Stimulated activated CD4-positive, alpha-beta T cell treated with anti-CD3 and anti-CD28 coated beads, Interleukin-2, amount 100 ng/mL, for 4 hours (primary cell): ENCODE measurements around the gene AP5B1.

ENCODE experiments used
- DNase-seq: peaks from one replicate; pipeline ENCODE4 v3.0.0-alpha.2; 2020; ENCODE audit warnings: low read depth

Gene AP5B1, protein sequence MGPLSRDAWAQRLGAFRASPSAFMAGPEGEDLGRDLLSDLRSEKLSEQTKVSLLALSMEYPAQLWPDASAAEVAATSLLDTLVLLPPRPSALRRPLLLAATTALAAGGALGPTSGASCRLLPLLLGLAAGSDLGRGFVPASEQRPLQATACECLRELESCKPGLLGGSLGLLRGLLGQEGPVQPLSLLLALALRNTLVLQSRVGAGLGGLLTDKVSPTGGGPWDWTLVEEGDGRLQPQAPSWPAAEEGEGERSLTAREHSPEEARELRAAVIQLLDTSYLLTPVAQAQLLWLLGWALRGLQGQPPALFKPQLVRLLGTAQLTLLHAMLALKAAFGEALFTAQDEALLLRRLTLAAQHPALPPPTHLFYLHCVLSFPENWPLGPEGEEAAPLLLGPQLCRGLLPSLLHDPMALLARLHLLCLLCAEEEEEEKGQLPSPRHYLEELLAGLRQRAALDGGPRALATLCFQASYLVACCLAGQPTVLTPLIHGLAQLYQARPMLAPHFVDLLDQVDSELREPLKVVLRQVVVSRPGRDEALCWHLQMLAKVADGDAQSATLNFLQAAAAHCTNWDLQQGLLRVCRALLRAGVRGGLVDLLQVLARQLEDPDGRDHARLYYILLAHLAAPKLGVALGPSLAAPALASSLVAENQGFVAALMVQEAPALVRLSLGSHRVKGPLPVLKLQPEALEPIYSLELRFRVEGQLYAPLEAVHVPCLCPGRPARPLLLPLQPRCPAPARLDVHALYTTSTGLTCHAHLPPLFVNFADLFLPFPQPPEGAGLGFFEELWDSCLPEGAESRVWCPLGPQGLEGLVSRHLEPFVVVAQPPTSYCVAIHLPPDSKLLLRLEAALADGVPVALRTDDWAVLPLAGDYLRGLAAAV

DNA sequence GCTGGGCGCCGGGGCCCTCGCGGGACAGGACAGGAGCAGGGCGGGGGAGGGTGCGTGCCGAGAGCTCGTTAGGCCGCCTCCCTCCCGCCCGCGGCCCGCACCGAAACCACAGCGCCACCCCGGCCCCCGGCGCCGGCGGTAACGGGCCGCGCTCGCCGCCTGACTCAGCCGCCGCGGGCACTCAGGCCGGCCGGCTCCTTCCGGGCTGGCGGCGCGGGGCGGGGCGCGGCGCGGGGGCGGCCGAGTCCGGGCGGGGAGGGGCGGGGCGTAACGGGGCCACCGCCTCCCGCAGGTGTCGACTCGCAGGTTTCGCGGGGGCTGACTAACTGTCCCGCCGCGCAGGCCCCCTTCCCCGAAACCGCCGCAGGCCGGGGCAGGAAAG is at the start of gene AP5B1:
Gene AP5B1, minus strand, starts transcription at position 207 of the 382 bp plus-strand sequence. CDS start 385 bp downstream, outside the sequence.
- peak; percentile 66 for DNase-seq

DNA sequence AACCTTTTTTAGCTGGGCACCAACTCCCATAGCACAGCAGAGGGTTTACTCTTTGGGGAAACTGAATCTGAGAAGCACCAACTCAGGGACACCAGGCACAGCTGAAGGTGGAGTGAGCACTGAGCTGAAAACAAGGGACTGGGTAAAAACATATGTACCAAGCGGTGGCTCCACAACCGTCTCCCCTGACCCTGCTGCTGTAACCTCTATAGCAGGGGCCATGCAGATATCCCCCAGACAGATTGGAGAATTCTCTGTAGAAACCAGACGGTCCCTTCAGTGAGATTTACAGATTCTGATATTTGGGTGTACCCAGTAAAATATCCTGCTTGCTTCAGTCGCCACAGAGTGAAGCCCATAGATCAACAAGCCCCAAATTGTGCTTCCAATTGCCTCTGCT is 48.7 kb upstream of the AP5B1 start:
- DNase-seq = no peak

DNA sequence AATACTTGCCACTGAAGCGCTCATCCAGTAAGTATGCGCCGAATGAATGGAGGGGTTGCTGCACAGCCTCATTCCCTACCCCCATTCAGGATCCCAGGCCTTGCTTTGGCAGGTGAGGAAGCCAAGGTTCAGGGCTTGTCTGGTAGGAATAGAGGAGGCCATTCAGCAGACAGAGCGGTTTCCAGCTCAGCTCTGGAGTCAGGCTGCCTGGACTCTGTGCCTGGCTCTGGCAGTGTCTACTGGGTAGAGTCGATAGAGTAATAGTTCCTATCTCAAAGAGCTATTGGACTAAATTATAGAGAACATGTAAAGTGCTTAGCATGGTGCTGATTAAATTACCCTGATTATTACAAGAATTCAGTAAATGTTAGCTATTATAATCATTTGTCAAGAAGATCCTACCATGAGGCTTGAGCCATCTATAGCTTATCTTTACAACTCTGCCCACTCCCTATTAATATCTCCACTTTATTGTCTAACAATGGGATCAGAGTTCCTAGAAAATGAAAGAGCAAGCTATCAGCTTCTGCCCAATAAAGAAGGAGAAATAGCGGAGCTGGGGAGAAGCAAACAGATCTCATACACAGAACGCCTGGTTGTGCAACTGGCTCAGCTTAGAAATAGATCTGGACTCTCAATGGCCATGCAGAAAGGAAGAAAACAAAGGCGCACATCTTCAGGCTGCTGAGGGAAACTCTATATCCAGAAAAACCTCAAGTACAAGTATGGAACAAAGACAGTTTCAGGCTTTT is 46.4 kb upstream of the AP5B1 start:
- no peak for DNase-seq

DNA sequence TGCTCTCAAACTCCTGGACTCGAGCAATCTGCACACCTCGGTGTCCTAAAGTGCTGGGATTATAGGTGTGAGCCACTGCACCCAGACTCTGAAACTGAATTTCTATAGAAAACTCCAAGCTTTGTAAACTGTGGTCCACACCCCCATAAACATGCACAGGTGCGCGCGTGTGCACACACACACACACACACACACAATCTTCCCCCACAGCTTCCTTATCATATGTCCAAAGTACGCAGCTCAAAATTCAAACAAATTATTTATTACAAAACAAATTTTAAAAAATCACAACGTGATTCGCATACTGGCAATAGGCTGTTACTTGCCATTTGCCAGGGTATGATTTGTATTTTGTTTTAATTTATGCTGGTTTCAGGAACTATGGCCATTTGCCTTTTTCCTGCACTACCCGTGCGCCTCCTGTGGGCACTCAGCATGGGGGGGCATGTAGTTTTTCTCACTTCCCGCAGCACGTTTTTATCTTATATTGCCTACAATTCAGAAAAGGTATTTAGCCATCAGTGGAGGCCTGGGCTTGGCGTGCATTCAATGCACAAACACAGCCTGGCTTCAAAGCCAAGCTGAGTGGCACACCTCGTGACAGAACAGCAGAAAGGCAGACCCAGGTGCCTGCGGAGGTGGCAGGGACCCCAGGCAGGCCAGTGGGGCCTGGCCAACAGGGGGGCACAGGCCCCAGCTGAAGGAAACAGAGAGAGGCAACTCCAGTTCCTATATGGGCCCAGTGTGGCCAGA is 42.2 kb upstream of the AP5B1 start:
- no peak for DNase-seq

DNA sequence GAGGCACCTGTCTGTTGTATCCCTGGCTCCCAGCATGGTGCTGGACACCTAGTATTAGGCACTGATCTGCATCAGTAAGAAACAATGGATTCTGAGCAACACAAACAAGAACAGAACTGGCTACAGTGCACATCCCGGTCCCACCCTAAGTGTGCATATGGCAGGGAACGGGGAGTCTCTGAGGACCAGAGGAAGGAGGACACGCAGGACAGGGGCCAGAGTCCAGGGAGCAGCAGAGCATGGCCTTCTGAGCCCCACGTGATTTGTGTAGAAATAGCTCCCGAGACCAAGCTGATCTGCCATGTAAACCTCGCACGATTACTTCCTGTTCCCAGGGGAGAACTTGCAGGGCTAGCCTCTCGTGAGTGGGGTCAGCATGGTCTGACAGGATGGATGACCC is 40.3 kb upstream of the AP5B1 start:
- DNase-seq = no peak

DNA sequence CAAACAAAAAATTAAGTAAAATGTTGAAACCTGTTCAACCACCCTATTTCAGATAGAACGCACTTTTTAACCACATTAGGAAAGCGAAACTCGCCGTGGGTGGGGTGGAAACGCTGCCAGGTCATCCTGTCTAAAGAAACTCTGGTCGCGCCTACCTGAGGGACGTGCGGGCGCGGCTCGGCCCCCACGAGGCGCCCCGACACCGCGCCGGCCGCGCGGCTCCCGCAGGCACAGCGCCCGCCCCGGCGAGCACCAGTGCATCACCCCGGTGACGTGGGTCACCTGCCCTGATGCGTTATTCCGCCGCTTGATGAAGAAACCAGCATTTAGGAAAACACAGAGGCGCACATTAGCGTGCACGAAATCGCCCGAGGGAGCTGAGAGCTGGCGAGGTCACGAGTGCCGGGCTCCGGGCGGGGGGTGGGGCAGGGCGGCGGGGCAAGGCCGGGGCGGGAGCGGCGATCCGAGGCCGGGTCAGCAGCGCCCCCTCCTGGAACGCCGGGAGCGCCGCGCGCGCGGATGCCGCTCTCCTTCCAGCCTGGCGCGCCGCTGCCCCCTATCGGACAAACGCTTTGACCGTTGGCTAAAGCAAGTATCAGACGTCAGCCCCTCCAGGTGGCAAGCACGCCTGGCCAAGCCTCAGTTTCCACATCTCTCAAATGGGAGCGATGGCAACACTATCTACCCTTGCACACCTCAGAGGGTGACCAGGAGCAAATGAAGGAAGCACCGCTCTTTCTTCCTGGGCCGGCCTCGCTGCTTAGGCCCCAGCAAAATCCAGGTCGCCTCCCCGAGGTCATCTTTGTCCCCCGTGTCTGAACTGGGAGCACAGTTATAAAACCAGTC is 37.3 kb upstream of the AP5B1 start:
- peak; percentile 87 for DNase-seq

DNA sequence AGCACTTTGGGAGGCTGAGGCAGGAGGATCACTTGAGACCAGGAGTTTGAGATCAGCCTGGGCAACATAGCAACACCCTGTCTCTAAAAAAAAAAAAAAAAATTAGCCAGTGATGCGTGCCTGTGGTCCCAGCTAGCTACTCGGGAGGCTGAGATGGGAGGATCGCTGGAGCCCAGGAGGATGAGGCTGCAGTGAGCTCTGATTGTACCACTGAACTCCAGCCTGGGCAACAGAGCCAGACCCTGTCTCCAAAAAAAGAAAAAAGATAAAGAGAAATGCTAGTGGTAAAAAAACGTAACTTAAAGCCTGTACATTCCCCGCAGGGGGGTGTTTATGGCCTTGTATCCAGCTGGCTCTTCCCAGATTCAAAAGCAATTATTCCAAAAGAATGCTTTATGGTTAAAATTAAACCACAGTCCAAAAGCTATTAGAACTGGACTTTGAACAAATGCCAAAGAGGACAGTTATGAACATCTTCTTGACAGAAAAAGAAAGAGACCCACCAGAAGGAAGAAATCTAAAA is 36.6 kb upstream of the AP5B1 start:
- no peak for DNase-seq

DNA sequence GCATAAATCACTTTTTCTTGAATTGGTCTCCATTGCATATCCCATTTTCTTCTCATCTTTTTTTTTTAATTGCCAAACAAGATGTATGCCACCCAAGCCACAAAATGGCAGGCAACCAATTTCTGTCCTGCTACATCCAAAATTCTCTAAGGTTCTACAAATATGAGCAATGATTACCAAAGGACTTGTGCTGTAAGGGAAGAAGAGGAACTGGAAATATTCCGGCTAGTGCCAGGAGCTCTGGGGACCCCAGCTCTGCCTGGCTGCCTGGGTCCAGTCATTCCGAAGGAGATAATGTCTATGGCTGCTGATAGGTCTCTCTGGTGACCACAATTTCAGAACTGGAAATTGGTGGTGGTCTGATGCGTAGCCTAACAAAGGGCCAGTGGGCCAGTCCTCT is 35.9 kb upstream of the AP5B1 start:
- DNase-seq = no peak

DNA sequence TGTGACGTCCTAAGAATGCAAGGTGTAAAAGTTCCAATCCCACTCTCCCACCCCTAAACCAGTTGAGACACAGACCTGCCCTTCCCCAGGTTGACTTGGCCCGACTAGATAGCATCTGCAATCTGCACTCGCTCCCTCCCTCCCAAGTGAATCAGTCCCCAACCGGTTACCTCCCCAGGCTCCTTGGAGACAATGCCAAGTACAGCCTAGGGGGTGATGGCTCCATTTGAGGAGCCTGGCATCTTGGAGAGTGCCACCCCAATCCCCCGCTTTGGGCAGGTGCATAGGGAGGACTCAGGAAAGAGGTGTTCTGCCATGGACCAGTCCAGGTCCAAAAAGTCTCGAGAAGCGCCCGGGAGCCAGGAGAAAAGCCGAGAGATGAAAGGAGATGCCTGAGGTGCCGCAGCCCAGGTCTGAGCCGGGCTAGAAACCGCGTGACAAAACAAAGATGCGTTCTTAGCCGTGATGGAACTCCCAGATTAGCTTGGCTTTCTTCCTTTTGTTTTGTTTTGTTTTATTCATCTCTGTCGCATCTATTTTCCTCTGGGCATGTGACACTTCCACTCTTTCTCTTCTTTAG is 34.3 kb upstream of the AP5B1 start:
- no peak for DNase-seq

DNA sequence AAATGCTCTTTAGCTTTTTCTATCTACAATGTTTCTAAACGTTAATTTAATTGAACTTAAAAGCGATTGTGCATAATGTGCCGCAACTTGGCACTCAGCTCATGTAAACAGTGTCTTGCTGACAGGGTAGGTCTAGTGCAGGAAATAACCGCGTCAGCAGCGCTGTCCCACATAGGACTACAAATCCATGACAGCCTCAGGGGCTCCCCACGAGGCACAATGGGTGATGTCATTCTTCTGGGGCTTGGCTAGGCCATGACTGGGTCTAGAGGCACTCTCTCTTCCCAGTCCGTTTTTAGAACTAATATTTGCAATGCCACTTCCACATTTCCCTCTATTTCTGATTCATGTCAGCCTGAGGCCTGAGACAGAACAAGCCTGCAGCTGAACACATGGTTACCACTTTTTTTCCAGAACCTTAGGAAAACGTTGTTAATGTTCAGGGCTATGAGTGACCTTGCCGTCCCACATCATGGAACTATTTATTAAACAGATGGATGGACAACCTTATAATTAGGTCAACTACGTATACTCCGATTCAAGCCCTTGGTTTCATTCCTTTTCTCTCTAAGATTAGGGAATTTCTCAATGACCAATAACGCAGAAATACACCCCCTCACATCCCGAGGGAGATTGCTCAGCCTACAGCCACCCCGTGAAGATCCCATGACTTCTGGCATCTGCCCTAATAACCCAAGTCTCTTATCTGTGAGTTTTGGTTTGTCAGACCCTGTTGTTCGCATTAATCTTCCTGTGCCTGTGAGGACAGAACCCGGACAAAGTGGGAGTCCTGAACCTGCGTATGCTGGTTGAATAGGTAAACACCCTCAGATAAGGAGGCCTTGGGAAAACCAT is 33.6 kb upstream of the AP5B1 start:
- DNase-seq = no peak

DNA sequence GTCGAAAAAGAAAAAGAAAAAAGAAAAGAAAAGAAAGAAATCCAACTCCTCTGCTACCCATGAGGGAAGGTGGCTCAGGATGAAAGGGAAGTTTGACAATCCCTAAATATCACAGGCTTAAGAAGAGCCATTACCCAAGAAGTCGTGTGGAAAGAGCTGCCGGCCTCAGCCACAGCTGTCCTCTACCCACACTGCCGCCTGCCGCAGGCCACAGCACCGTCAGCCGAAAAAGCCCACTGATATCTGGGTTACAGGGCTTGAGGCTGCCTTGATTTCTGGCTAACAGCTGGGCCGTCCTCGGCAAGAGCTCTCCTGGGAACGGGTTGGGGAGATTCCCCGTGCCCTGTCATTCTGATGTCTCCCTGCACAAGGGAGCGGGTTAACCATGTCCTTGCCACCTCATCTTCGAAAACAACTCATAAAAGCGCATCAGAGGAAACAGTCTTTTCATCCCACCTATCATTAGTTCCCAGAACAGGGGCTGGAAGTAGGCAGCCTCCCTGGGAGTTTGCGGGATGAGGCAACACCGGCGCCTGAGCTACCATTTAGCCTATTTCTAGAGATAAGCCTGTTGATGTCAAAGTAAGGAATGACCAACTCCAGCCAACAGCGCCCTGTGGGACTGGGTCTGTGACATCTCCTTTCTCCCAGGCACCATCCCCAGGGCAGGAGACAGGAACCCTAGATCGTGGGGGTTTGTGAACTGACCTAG is 31.1 kb upstream of the AP5B1 start:
- DNase-seq = no peak

DNA sequence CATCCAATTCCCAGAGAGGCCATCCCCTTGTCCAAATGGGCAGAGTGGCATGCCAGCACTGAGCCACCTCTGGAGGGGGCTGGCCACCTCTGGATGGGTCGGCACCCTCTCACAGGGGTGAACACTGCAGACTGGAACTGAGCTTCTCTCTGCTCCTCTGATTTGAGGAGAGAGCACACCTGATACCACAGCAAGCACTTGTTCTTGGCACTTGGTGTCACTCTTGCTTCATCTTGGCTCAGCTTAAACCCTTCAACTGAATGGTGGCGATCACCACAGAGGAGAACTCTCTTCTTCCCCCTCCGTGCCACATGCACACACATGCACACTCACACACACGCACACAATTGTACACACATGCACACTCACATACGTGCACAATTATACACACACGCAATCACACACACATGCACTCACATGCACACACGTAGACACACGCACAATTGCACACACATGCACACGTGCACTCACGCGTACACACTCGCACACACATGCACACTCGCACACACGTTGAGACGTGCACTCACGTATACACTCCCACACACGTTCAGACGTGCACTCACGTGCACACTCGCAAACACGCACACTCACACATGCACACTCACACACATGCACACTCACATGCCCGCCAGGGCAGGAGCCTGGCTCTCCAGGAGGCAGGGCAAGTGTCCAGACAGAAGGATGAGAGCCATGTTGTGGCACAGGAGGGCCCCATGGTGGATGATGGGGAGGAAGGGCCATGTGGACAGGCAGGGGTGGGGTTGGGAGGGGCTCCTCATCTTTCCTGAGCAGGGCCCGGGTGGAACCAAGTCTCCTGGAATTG is 29.5 kb upstream of the AP5B1 start:
- no peak for DNase-seq

DNA sequence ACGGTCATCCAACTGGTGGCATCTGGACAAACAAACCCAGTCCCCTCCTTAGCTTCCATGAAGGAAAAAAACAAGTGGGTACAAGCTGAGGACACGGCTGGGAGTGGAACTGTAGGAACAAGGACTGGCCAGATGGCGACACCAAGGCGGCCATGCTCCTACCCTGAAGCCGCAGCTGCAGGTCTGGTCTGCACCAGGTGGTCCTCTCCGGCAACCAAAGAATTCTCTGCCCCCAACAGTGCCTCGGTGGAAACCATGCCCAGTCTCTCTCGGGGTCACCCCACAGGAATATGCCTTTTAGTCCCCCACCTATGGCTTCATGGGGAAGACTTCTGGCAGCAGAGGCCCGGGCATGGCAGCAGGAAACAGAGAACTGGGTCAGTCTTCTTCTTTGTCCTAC is 28.7 kb upstream of the AP5B1 start:
- no peak for DNase-seq

DNA sequence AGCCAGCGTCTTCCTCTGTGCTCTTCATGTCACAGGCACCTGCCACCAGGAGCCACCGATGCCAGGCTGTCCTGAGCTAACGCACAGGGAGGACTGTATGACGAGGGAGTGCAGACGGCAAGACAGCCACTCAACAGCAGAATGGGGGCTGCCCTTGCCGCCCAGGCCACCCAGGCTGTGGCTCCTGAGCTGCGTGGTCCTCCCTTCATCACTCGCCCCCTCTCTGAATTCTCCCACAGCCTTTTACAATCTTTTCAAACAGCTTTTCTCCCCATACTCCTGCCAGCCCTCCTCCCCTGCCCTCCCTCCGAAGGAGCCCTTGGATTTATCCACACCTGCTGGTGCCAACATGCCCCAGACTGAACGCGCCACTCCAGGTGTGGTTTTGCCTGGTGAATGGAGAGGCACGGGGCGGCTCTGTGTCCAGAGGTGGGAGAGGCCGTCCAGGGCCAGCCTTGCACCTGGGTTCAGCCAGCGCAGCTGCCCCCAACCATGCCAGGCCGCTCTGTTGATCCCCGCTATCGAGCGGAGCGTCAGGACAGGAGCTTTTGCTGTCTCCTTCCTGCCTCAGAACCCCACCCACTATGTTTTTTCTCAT is 28.1 kb upstream of the AP5B1 start:
- no peak for DNase-seq

DNA sequence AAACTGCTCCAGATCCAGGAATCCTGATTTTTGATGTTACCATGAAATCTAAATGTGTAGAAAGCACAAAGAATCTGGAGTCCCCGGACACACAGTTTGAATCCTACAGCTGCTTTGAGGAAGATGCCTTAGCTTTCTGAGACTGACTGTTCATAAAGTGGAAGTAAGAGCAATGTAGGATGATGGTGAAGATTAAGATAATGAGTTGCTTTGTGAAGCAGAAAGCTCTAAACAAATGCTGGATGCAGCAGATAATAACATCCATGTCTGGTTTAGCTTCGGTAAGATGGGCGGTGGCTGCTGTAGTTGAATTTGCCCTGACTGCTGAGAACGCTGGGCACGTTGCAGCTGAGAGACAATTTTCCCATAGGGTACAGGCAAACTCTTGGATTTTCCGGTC is 26.2 kb upstream of the AP5B1 start:
- no peak for DNase-seq

DNA sequence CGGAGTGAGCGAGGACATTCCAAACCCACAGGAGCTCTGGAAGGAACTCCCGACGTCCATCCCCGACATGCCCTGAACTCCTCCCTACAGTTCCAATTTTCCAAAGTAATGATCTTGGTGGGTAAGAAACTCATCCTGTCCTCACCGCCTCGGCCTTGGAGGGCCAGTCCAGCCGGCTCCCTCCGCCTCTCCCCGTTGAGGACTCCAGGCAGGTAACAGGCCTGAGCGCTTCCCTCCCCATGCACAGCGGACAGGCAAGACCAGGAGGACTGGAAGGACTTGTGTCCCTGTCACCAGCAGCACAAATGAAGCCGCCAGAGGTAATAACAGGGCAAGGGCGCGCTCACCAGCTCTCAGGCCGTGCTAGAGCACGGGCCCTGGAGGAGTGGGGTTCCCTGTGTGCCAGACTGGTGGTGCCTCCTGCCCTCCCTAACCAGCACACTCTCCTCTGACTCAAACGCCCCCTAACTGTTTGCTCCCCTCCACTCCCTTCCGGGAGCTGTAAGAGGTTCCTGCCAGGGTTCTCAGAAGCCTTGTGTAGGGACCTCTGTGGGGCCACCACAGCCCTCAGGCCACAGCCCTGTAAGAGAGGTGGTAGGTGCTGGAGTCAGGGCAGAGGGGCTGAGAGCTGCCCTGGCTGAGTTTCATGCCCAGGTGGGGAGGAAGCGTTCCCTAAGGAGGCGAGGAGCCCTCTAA is 23.2 kb upstream of the AP5B1 start:
- DNase-seq = no peak

DNA sequence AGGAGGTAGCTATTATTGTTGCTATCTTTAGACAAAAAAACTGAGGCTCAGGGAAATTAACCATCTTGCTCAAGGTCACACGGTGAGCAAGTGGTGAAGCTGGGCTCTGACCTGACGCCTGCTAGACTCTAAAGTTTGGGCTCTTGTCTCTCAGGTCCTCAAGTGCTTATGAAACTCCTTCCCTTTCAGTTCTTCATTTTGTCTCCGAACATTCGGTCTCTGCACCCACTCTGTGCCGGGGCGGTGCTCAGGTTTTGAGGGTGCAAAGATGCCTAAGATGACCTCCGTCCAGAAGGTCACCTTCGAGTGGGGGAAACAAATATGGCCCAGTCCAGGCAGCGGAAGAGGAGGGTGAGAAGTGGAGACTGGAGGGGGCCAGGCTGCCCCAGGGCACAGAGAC is 22.1 kb upstream of the AP5B1 start:
- no peak for DNase-seq
